K562 (cell line): ENCODE data around the gene SNRPA. TPM values are rescaled to one million over a fixed set of nuclear protein-coding genes. Genes with fewer than 3 reads are reported as not detected.

ENCODE experiments used
- ATAC-seq: fragments of 200-7000 bp; cut with Tn5 transposase; 3 replicates; pipeline ENCODE4 v1.9.1; 2020; ENCODE audit warnings: moderate library complexity
- BruUV-seq: library from RNA; stranded (reverse); fragments of 400-500 nt; replicated peaks from 2 replicates; lab custom pipeline; 2021; lab: Mats Ljungman, UMichigan
- CTCF ChIA-PET: fragments of 300-600 bp; formaldehyde crosslinking; extraction: SDS; loops from one replicate; lab custom pipeline; 2021; ENCODE audit warnings: low intra/inter-chr PET ratio; lab: Yijun Ruan, JAX
- POLR2A ChIA-PET: fragments of 300-600, 350-650 bp; sonication (Branson Sonifier 250); formaldehyde crosslinking; extraction: SDS; loops from one replicate; lab custom pipeline; 2021; ENCODE audit warnings: antibody characterized with exemption, inconsistent platforms; lab: Yijun Ruan, JAX
- DNase-seq, 4 experiments: peaks; one replicate each; pipeline versions ENCODE4 v3.0.0 to v3.0.0-alpha.2; 2011 to 2018; ENCODE audit warnings: low spot score in 3 of 4, mixed read lengths in 3 of 4; ENCODE audit errors: extremely low read depth in 1 of 4
- FAIRE-seq: peaks from 2 replicates; lab custom pipeline; 2011; peaks lifted over from hg19 to GRCh38; lab: Jason Lieb, UNC
- H2AFZ ChIP-seq: 2 replicates; pipeline ENCODE4 v1.6.0; 2011; ENCODE audit warnings: low read depth, low read length, control low read depth, inconsistent platforms
- H3K27ac ChIP-seq: fragments of 200-600 bp; 3 replicates; pipeline ENCODE4 v1.8.0; 2011; ENCODE audit warnings: low read depth, mild to moderate bottlenecking, control low read depth, inconsistent platforms, low read length, moderate library complexity, mixed read lengths; ENCODE audit errors: extremely low read depth
- H3K27me3 ChIP-seq, 2 experiments: fragments of 300-600 bp in 1 of 2; 2 replicates in 1 of 2; 3 replicates in 1 of 2; pipeline versions ENCODE4 v1.6.0 to v1.8.0; 2011; ENCODE audit warnings: inconsistent platforms in 2 of 2, low read length in 2 of 2, mild to moderate bottlenecking in 1 of 2, mixed read lengths in 1 of 2, moderate library complexity in 1 of 2; ENCODE audit not compliant: control insufficient read depth in 2 of 2, insufficient read depth in 2 of 2
- H3K36me3 ChIP-seq: fragments of 300-600 bp; 3 replicates; pipeline ENCODE4 v1.8.0; 2011; ENCODE audit warnings: mild to moderate bottlenecking, low read length, inconsistent platforms; ENCODE audit not compliant: control insufficient read depth, insufficient read depth
- H3K4me1 ChIP-seq, 2 experiments: fragments of 200-600 bp in 1 of 2; replicated peaks in 1 of 2; 2 replicates in 1 of 2; 3 replicates in 1 of 2; pipeline versions ENCODE4 v1.5.1 to v1.8.0; 2011; ENCODE audit warnings: inconsistent platforms in 2 of 2, low read length in 2 of 2, mild to moderate bottlenecking in 1 of 2, mixed read lengths in 1 of 2, moderate library complexity in 1 of 2; ENCODE audit not compliant: control insufficient read depth in 2 of 2, insufficient read depth in 2 of 2
- H3K4me2 ChIP-seq: 2 replicates; pipeline ENCODE4 v1.6.1; 2011; ENCODE audit warnings: low read length, control low read depth, inconsistent platforms, mixed read lengths; ENCODE audit not compliant: insufficient read depth
- H3K4me3 ChIP-seq: fragments of 200-600 bp; sonication (generic), shearing (Covaris generic); 2 replicates; pipeline ENCODE4 v1.5.1; 2016; ENCODE audit warnings: control low read depth, inconsistent platforms
- H3K79me2 ChIP-seq: fragments of 200-600 bp; 3 replicates; pipeline ENCODE4 v1.8.0; 2011; ENCODE audit warnings: low read length, inconsistent platforms; ENCODE audit not compliant: control insufficient read depth, insufficient read depth
- H3K9ac ChIP-seq, 2 experiments: 2 replicates each; pipeline versions ENCODE4 v1.6.0 to v1.6.1; 2011; ENCODE audit warnings: low read depth in 2 of 2, low read length in 2 of 2, control low read depth in 1 of 2, inconsistent platforms in 1 of 2, mild to moderate bottlenecking in 1 of 2, mixed read lengths in 1 of 2; ENCODE audit not compliant: insufficient read depth in 1 of 2
- H3K9me1 ChIP-seq: one replicate; pipeline ENCODE4 v1.6.0; 2011; ENCODE audit warnings: inconsistent platforms, mild to moderate bottlenecking, low read length, moderate library complexity; ENCODE audit not compliant: control insufficient read depth, insufficient read depth
- H3K9me3 ChIP-seq: replicated peaks from 2 replicates; pipeline ENCODE4 v1.5.1; 2011; ENCODE audit warnings: low read depth, low read length, inconsistent platforms; ENCODE audit not compliant: control insufficient read depth, insufficient read depth
- H4K20me1 ChIP-seq: replicated peaks from 2 replicates; pipeline ENCODE4 v1.6.1; 2011; ENCODE audit warnings: low read length, inconsistent platforms, mixed read lengths; ENCODE audit not compliant: control insufficient read depth, insufficient read depth
- BRCA1 ChIP-seq, 2 experiments: fragments of 450-650 bp in 1 of 2; sonication (generic) in 1 of 2; formaldehyde crosslinking in 1 of 2; IDR thresholded peaks; 2 replicates each; pipeline versions ENCODE4 v1.5.0 to v1.6.1; 2017 to 2020; ENCODE audit warnings: mild to moderate bottlenecking in 1 of 2, missing genetic modification reagents in 1 of 2
- KLF10 ChIP-seq: fragments of 250-450 bp; sonication (Bioruptor Pico); IDR thresholded peaks from 2 replicates; pipeline ENCODE4 v1.6.1; 2021; ENCODE audit warnings: matching md5 sums
- MIER1 ChIP-seq: fragments of 450-650 bp; IDR thresholded peaks from 2 replicates; pipeline ENCODE4 v1.6.1; 2016; ENCODE audit warnings: antibody characterized with exemption, mild to moderate bottlenecking, low read depth
- NKRF ChIP-seq: fragments of 450-650 bp; IDR thresholded peaks from 2 replicates; pipeline ENCODE4 v1.6.1; 2016; ENCODE audit warnings: borderline replicate concordance
- NR0B1 ChIP-seq: fragments of 450-650 bp; IDR thresholded peaks from one replicate; pipeline ENCODE4 v1.6.1; 2018; ENCODE audit warnings: mild to moderate bottlenecking, moderate library complexity; ENCODE audit not compliant: partially characterized antibody
- NRF1 ChIP-seq, 2 experiments: fragments of 450-650 bp; IDR thresholded peaks in 1 of 2; conservative IDR thresholded peaks in 1 of 2; 2 replicates each; pipeline ENCODE4 v1.6.1; 2014; ENCODE audit warnings: mild to moderate bottlenecking in 2 of 2
- PHF20 ChIP-seq: fragments of 450-650 bp; IDR thresholded peaks from 2 replicates; pipeline ENCODE4 v1.6.1; 2018; ENCODE audit not compliant: partially characterized antibody
- POU5F1 ChIP-seq: fragments of 150-350 bp; IDR thresholded peaks from 2 replicates; pipeline ENCODE4 v1.6.1; 2014; ENCODE audit warnings: borderline replicate concordance, low read length, low read depth, mild to moderate bottlenecking; ENCODE audit not compliant: partially characterized antibody
- SRSF3 ChIP-seq: fragments of 200-400 bp; formaldehyde crosslinking; IDR thresholded peaks from 2 replicates; pipeline ENCODE4 v1.6.1; 2016; ENCODE audit warnings: mild to moderate bottlenecking, low read length, moderate library complexity; ENCODE audit not compliant: insufficient read depth
- TOE1 ChIP-seq, 2 experiments: fragments of 450-650 bp in 1 of 2; sonication (generic) in 1 of 2; formaldehyde crosslinking in 1 of 2; IDR thresholded peaks; 2 replicates each; pipeline versions ENCODE4 v1.7.1 to v1.8.0; 2016 to 2022; ENCODE audit warnings: borderline replicate concordance in 2 of 2, mild to moderate bottlenecking in 2 of 2, antibody characterized with exemption in 1 of 2, inconsistent platforms in 1 of 2, low read depth in 1 of 2, missing genetic modification reagents in 1 of 2, moderate library complexity in 1 of 2
- XRCC3 ChIP-seq: fragments of 450-650 bp; IDR thresholded peaks from 2 replicates; pipeline ENCODE4 v1.6.1; 2017; ENCODE audit warnings: mild to moderate bottlenecking, moderate library complexity
- ZFP36 ChIP-seq: fragments of 150-350 bp; IDR thresholded peaks from 2 replicates; pipeline ENCODE4 v1.6.1; 2018; ENCODE audit warnings: low read length, low read depth; ENCODE audit not compliant: partially characterized antibody
- ZNF449 ChIP-seq: fragments of 250-450 bp; sonication (Bioruptor Pico); IDR thresholded peaks from 2 replicates; pipeline ENCODE4 v1.8.0; 2022; ENCODE audit warnings: moderate library complexity, mild to moderate bottlenecking, inconsistent platforms
- ZNF561 ChIP-seq: fragments of 450-650 bp; formaldehyde crosslinking; conservative IDR thresholded peaks from 2 replicates; pipeline ENCODE4 v1.4.0; 2020; ENCODE audit warnings: mild to moderate bottlenecking, moderate library complexity
- ZNF584 ChIP-seq: fragments of 200-800 bp; sonication (Bioruptor generic); IDR thresholded peaks from 2 replicates; pipeline ENCODE4 v1.6.1; 2016; ENCODE audit warnings: low read depth, mild to moderate bottlenecking, missing genetic modification characterization, missing compliant biosample characterization
- ZNF668 ChIP-seq: fragments of 250-450 bp; sonication (Bioruptor Pico); IDR thresholded peaks from 2 replicates; pipeline ENCODE4 v1.8.0; 2022; ENCODE audit warnings: mild to moderate bottlenecking, inconsistent platforms
- WGBS: fragments of 100-300 bp; shearing (Covaris generic); methylation state at CpG from one replicate; pipeline ENCODE4 v1.1.6; 2016; ENCODE audit warnings: low coverage, mixed read lengths; ENCODE audit not compliant: insufficient coverage; ENCODE audit errors: missing lambda C conversion rate; 5-methylcytosine and 5-hydroxymethylcytosine counted together
- in situ Hi-C: fragments of 300-500 bp; cut with MboI; formaldehyde crosslinking; loops from 4 replicates; pipeline ENCODE4 v1.15.0; 2018; ENCODE audit warnings: inconsistent platforms, mixed read lengths
- intact Hi-C: fragments of 100-400 bp; cut with micrococcal nuclease; formaldehyde crosslinking; loops from 2 replicates; pipeline ENCODE4 v1.14.2; 2022
- polyA plus RNA-seq, 8 experiments: library from polyadenylated mRNA; depleted of rRNA in 4 of 8; stranded (reverse) in 5 of 8; unstranded in 3 of 8; fragments of >200 nt; fragmentation: Nextera tagmentation in 2 of 8; fragmentation: Illumina TruSeq in 1 of 8; extraction: Ambion mirVana in 2 of 8; extraction: Trizol in 1 of 8; gene quantifications; 2 replicates each; pipeline versions ENCODE4 v1.2.1 to v1.2.3, GENCODE V29; 2011 to 2014; ENCODE audit warnings: inconsistent platforms in 1 of 8, missing spikeins in 1 of 8
- total RNA-seq, 7 experiments: library from RNA; depleted of rRNA in 6 of 7; stranded (reverse); fragments of >200 nt in 6 of 7; fragmentation: Illumina TruSeq in 2 of 7; extraction: Trizol in 2 of 7; gene quantifications; 2 replicates each; pipeline versions ENCODE4 v1.2.1 to v1.2.3, GENCODE V29; 2011 to 2021; ENCODE audit warnings: low replicate concordance in 1 of 7

SNRPA gene
- total and polyA plus RNA-seq, 9 of the 15 experiments (the other 6 are each of a cell fraction or from before 2014, with no cell fraction given): 16.3 to 311 (median 193) TPM

- TF ChIP-seq POU5F1: no peak
- no peak for TF ChIP-seq KLF10 (CRISPR knock-in tag)
- TF ChIP-seq, all 486 proteins: peak for 0
Observed at GRCh38 chr19:40724315-40724714, 26.7 kb upstream of the SNRPA start (continued).

- Histone ChIP-seq H3K9me1 (peaks cover 4% of the 10 kb centered on the region), H3K36me3 (peaks cover 42% of the 10 kb centered on the region), H3K27me3 (no peaks in the 10 kb centered on the region), H3K4me1 (peaks cover 0 to 4% of the 10 kb centered on the region in 2 experiments; a peak in 2 of 5 replicates), H3K9me3 (no peaks in the 10 kb centered on the region), H3K4me2 (no peak overlapping the region), H2AFZ (no peak overlapping the region), H3K27ac (no peak overlapping the region), H4K20me1 (no peaks in the 10 kb centered on the region), H3K4me3 (no peak overlapping the region), H3K9ac (peak overlapping the region in 1 of 2 experiments; percentile 23; a peak in 1 of 4 replicates), H3K79me2 (peaks cover 23% of the 10 kb centered on the region)
- intact Hi-C loops (no loop called here), in situ Hi-C loops (no loop called here)
- CTCF ChIA-PET: no interaction called here
- BruUV-seq: no TSS peak
- no peak for DNase-seq
- POLR2A ChIA-PET: interaction anchor here (0.9 kb wide), 1 partner anchor 29 kb away, joined by 4 read pairs; no protein-coding TSS in a partner anchor
- FAIRE-seq: no peak
- ATAC-seq: no peak
- 90% methylated on average over 3 of the region's 3 CpGs for WGBS
- TF ChIP-seq ZNF668 (CRISPR knock-in tag) (no peak), NRF1 (conservative IDR thresholded peaks at IDR 0.05 in 1 of 2, IDR thresholded peaks at IDR 0.05 in 1 of 2) (no peak), ZNF584 (no peak), POU5F1 (no peak), ZNF561 (CRISPR knock-in tag) (no peak), MIER1 (no peak), PHF20 (no peak), TOE1 (IDR thresholded peaks at IDR 0.05; ENCODE audit: borderline replicate concordance) (no peak), TOE1 (CRISPR knock-in tag; IDR thresholded peaks at IDR 0.05; ENCODE audit: borderline replicate concordance, low read depth) (no peak), BRCA1 (IDR thresholded peaks at IDR 0.05) (no peak), BRCA1 (CRISPR knock-in tag; IDR thresholded peaks at IDR 0.05) (no peak), SRSF3 (no peak), ZFP36 (no peak), NR0B1 (no peak), XRCC3 (no peak), NKRF (no peak), ZNF449 (no peak)
Observed at GRCh38 chr19:40724855-40725254, 26.1 kb upstream of the SNRPA start.
